Measurements from ENCODE around the gene KCNJ5.

The KCNJ5 gene

GRCh38 chr11:128943428-128943976, 52.3 kb downstream of the KCNJ5 start:
- Mint-ChIP-seq H3K4me3 (no peak overlapping the region), H3K27me3 (ENCODE audit: low read depth, poor library complexity) (peaks cover 24% of the 10 kb centered on the region), H3K36me3 (ENCODE audit: low read depth) (no peaks in the 10 kb centered on the region), H3K9me3 (peaks cover 4% of the 10 kb centered on the region), H3K4me1 (peaks cover 40% of the 10 kb centered on the region), H3K27ac (no peak overlapping the region)
- no peak for TF ChIP-seq CTCF (IDR thresholded peaks at IDR 0.05)
- no peak for DNase-seq

DNA sequence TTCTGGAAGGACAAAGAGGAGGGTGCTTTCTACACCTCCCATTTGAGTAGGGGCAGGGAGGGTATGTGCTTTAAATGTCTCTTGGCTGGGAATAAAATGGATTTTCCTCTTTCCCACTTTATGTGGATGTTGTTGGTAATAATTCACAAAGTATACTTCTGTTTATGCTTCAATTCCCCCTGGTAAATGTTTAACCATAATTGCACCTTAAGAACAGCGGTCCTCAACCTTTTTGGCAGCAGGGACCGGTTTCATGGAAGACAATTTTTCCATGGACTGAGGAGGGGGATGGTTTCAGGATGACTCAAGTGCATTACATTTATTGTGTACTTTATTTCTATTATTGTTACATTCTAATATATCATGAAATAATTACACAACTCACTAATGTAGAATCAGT, 55.5 kb downstream of the KCNJ5 start:
- H3K27ac Mint-ChIP-seq: no peak overlapping the region
- H3K9me3 Mint-ChIP-seq: peaks cover 4% of the 10 kb centered on the region

GRCh38 chr11:128947773-128948172, 56.6 kb downstream of the KCNJ5 start:
- no peaks in the 10 kb centered on the region for H3K36me3 Mint-ChIP-seq (ENCODE audit: low read depth)
- no peak for TF ChIP-seq CTCF (IDR thresholded peaks at IDR 0.05)
- H3K4me1 Mint-ChIP-seq: peaks cover 13% of the 10 kb centered on the region
- peaks cover 4% of the 10 kb centered on the region for H3K9me3 Mint-ChIP-seq
- H3K27me3 Mint-ChIP-seq (ENCODE audit: low read depth, poor library complexity): peaks cover 24% of the 10 kb centered on the region
- no peak for DNase-seq
- H3K4me3 Mint-ChIP-seq: no peak overlapping the region
- no peak overlapping the region for H3K27ac Mint-ChIP-seq

More for the DNA sequence above, 55.5 kb downstream of the KCNJ5 start:
- H3K4me1 Mint-ChIP-seq: peaks cover 13% of the 10 kb centered on the region
- TF ChIP-seq CTCF (IDR thresholded peaks at IDR 0.05): no peak
- peaks cover 24% of the 10 kb centered on the region for H3K27me3 Mint-ChIP-seq (ENCODE audit: low read depth, poor library complexity)
- no peaks in the 10 kb centered on the region for H3K36me3 Mint-ChIP-seq (ENCODE audit: low read depth)
- no peak overlapping the region for H3K4me3 Mint-ChIP-seq
- DNase-seq: no peak

DNA sequence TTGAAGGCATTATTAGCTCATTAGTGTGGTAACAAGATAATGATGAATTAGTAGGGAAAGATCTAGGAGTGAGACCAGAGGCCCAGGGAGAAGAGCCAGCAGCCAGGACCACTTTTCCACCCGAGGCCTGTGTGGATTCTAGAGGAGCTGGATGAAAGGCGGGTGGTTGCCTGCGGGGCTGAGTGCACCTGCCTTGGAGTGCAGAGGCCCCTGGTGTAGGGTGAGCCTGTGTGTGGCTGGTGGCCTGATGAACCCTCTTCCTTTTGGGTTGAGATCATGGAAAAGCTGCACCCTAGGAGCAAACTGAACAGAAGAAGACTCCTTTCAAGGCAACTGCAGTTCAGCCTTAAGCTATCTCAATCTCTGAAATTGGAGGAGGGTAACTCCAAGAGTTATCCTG, 57.4 kb downstream of the KCNJ5 start:
- Mint-ChIP-seq H3K36me3 (ENCODE audit: low read depth) (no peaks in the 10 kb centered on the region), H3K4me1 (peaks cover 7% of the 10 kb centered on the region), H3K4me3 (no peak overlapping the region), H3K27me3 (ENCODE audit: low read depth, poor library complexity) (peaks cover 20% of the 10 kb centered on the region), H3K27ac (no peak overlapping the region), H3K9me3 (peaks cover 4% of the 10 kb centered on the region)
- peak; percentile 30 for TF ChIP-seq CTCF (IDR thresholded peaks at IDR 0.05)
- DNase-seq: peak; percentile 37

DNA sequence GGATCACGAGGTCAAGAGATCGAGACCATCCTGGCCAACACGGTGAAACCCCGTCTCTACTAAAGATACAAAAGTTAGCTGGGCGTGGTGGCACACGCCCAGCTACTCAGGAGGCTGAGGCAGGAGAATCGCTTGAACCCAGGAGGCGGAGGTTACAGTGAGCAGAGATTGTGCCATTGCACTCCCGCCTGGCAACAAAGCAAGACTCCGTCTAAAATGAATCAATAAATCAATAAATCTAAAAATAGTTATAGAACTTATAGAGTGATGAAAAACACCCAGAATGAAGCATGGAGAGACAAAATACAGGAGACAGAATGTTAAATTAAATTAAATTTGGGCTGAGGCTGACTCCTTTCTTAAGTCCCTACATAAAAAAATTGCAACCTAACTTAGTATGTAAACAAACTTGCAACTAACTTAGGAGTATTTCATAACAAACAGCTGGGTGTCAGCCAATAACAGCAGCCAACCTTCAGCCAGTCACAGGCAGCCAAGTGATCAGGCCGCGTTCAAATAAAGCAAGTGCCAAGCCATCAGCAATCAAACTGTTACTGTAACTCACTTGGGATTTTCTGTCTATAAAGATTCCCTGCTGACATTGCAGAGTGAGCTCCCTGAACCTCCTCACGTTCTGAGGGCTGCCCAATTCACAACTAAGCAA, 58.8 kb downstream of the KCNJ5 start:
- Mint-ChIP-seq H3K4me1 (no peaks in the 10 kb centered on the region), H3K4me3 (no peak overlapping the region), H3K36me3 (ENCODE audit: low read depth) (no peaks in the 10 kb centered on the region), H3K27ac (no peak overlapping the region), H3K27me3 (ENCODE audit: low read depth, poor library complexity) (peaks cover 23% of the 10 kb centered on the region), H3K9me3 (peaks cover 4% of the 10 kb centered on the region)
- TF ChIP-seq CTCF (IDR thresholded peaks at IDR 0.05): no peak
- DNase-seq: no peak

- H3K9me3 Mint-ChIP-seq: no peaks in the 10 kb centered on the region
- no peaks in the 10 kb centered on the region for H3K36me3 Mint-ChIP-seq (ENCODE audit: low read depth)
- TF ChIP-seq CTCF (IDR thresholded peaks at IDR 0.05): no peak
- no peak for DNase-seq
- H3K4me3 Mint-ChIP-seq: no peak overlapping the region
- H3K27ac Mint-ChIP-seq: no peak overlapping the region
- peaks cover 6% of the 10 kb centered on the region for H3K4me1 Mint-ChIP-seq
- H3K27me3 Mint-ChIP-seq (ENCODE audit: low read depth, poor library complexity): peaks cover 35% of the 10 kb centered on the region
These were observed 62.0 kb downstream of the KCNJ5 start for GRCh38 chr11:128953151-128953550.

Measured in nephron progenitor cell (in vitro differentiated cells).